Stimulated activated CD4-positive, alpha-beta T cell treated with anti-CD3 and anti-CD28 coated beads, TNF-alpha, amount 100 ng/mL, for 24 hours (primary cell): ENCODE data around the gene EHD4.

Source experiments
- DNase-seq, 3 experiments: peaks; one replicate each; pipeline ENCODE4 v3.0.0-alpha.2; 2020; ENCODE audit warnings: low read depth in 3 of 3

EHD4 gene

GRCh38 chr15:41936649-41937567, 35.4 kb downstream of the EHD4 start:
- DNase-seq: peak; percentile 65 to 76 (median 74)

GRCh38 chr15:41936155-41936554, 36.2 kb downstream of the EHD4 start:
- DNase-seq: no peak

GRCh38 chr15:41935566-41936020, 36.8 kb downstream of the EHD4 start:
- DNase-seq: no peak

- peak; percentile 38 to 71 (median 52) for DNase-seq
These were observed 37.5 kb downstream of the EHD4 start for GRCh38 chr15:41934843-41935242.

GRCh38 chr15:41933771-41934170, 38.6 kb downstream of the EHD4 start:
- no peak for DNase-seq

GRCh38 chr15:41933326-41933725, 39.0 kb downstream of the EHD4 start:
- no peak for DNase-seq

GRCh38 chr15:41932511-41933289, 39.7 kb downstream of the EHD4 start:
- DNase-seq: no peak

- no peak for DNase-seq
These were observed 40.3 kb downstream of the EHD4 start for GRCh38 chr15:41932101-41932500.

- DNase-seq: no peak
These were observed 41.5 kb downstream of the EHD4 start for GRCh38 chr15:41930867-41931222.

- DNase-seq: no peak
These were observed 42.0 kb downstream of the EHD4 start for GRCh38 chr15:41930221-41930866.

- DNase-seq: peak in 1 of 3 experiments; percentile 21
These were observed 43.4 kb downstream of the EHD4 start for GRCh38 chr15:41928637-41929620.

- DNase-seq: no peak
These were observed 44.3 kb downstream of the EHD4 start for GRCh38 chr15:41928100-41928499.

GRCh38 chr15:41927536-41927935, 44.8 kb downstream of the EHD4 start:
- no peak for DNase-seq

GRCh38 chr15:41926185-41927056, 45.9 kb downstream of the EHD4 start:
- DNase-seq: no peak

- DNase-seq: no peak
These were observed 47.2 kb downstream of the EHD4 start for GRCh38 chr15:41925086-41925608.

- DNase-seq: no peak
These were observed 48.9 kb downstream of the EHD4 start for GRCh38 chr15:41923401-41923997.

GRCh38 chr15:41922353-41922752, 50.0 kb downstream of the EHD4 start:
- no peak for DNase-seq

GRCh38 chr15:41921639-41922038, 50.7 kb downstream of the EHD4 start:
- DNase-seq: no peak

GRCh38 chr15:41921167-41921566, 51.2 kb downstream of the EHD4 start:
- DNase-seq: no peak
